Activated CD8-positive, alpha-beta T cell treated with anti-CD3 and anti-CD28 coated beads, Interleukin-2, amount 10 ng/mL, durations not matched to agents 7 days and 5 days (primary cell): ENCODE results near the gene TUBGCP2. TPM values are rescaled to one million over a fixed set of nuclear protein-coding genes. Genes with fewer than 3 reads are reported as not detected.
"Not testable (repeated sequence)": the region's sequence is repeated elsewhere in the genome, so short reads cannot be mapped to it uniquely, and the experiment has no call there.

Experiments
- ATAC-seq: fragments of 150-1000 bp; cut with Tn5 transposase; one replicate; pipeline ENCODE4 v1.10.0; 2021; ENCODE audit warnings: moderate library complexity
- CTCF ChIA-PET: fragments of 350-600 bp; sonication (Branson Sonifier 250); formaldehyde crosslinking; loops from one replicate; lab custom pipeline; 2021; ENCODE audit warnings: antibody characterized with exemption; lab: Charles Lee
- POLR2A ChIA-PET: fragments of 350-600 bp; sonication (Branson Sonifier 250); formaldehyde crosslinking; loops from one replicate; lab custom pipeline; 2021; ENCODE audit warnings: antibody characterized with exemption; lab: Charles Lee
- DNase-seq: peaks from one replicate; pipeline ENCODE4 v3.0.0-alpha.2; 2020
- H3K27ac Mint-ChIP-seq: one replicate; pipeline ENCODE4 v1.8.0; 2021; ENCODE audit warnings: mild to moderate bottlenecking, mixed read lengths
- H3K27me3 Mint-ChIP-seq: one replicate; pipeline ENCODE4 v1.8.0; 2021; ENCODE audit warnings: low read depth, mixed read lengths
- H3K36me3 Mint-ChIP-seq: one replicate; pipeline ENCODE4 v1.8.0; 2021; ENCODE audit warnings: low read depth, mixed read lengths
- H3K4me1 Mint-ChIP-seq: one replicate; pipeline ENCODE4 v1.8.0; 2021; ENCODE audit warnings: low read depth, mixed read lengths
- H3K4me3 Mint-ChIP-seq: one replicate; pipeline ENCODE4 v1.8.0; 2021; ENCODE audit warnings: mild to moderate bottlenecking, mixed read lengths
- H3K9me3 Mint-ChIP-seq: one replicate; pipeline ENCODE4 v1.8.0; 2022; ENCODE audit warnings: mixed read lengths; ENCODE audit not compliant: insufficient read depth
- total RNA-seq, 2 experiments: library from RNA; stranded (reverse); gene quantifications; one replicate each; pipeline ENCODE4 v1.2.3, GENCODE V29; 2021

TUBGCP2 gene
- total RNA-seq, 2 experiments from 2014 or later, result 53.5 to 59.0 TPM

DNA sequence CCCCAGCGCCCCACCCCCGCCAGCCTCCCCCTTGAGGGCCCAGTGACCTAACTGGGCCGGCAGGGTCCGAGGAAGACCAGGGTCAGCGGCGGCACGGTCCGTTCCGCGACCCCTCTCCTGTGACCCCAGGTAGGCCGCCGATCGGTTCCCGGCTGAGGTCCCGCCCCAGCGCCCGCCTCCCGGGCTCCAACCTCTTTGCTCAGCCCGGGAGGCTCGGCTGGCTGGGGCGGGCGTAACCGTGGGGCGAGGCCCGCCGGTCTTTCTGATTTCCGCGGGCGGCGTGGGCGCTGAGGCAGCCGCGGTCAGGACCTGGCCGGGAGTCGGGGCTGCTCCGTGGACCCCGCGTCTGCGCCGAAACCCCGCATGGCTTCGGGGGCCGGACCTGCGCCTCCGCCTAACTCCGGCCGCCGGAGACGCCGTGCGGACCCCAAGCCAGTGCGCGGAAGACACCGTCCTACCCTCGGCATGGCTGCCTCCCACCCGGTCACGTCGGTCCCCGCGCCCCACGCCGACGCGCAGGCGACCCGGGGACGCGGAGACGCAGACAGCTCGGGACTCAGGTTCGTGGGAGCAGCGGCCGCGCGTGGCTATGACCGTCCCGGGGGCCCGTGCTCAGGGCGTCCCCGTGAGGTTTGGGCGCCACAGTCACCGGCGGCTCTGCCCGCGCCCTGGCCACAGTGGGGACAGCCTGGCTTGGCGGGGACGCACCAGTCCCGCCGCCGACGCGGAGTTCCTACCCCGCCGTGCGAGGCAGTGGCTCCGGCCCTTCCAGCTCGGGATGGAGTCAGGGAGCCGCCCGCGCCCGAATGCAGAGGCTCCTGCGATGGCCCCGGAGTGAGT is 72.1 kb downstream of the TUBGCP2 start:
- DNase-seq (no peak), ATAC-seq (peak; percentile 28)
- no peaks in the 10 kb centered on the region for H3K36me3 Mint-ChIP-seq
- peaks cover 17% of the 10 kb centered on the region for H3K4me1 Mint-ChIP-seq
- ChIA-PET CTCF (no interaction called here), POLR2A (no interaction called here)
- H3K27ac Mint-ChIP-seq, result no peak overlapping the region
- peaks cover 54% of the 10 kb centered on the region for H3K27me3 Mint-ChIP-seq
- H3K4me3 Mint-ChIP-seq, result no peak overlapping the region
- H3K9me3 Mint-ChIP-seq, result no peaks in the 10 kb centered on the region

DNA sequence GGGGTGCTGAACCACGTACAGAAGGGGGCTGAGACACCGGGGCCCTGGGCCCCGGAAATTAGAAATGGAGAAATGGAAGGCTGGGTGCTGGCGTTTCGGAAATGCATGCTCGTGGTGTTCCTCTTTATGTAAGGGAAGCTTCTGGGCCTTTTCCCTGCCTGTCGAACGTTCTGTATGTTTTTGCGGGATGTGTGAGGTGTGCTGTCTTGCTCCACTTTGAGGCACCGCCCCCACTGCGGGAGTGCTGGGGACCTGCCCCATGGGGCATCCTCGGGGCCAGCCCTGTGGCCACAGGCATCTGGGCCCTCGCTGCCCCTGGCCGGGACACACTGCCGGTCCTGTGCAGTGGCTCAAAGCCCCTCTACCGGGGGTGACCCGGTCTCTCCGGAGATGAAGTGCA is 72.7 kb downstream of the TUBGCP2 start:
- no peak for DNase-seq
- ChIA-PET POLR2A (no interaction called here), CTCF (no interaction called here)
- Mint-ChIP-seq H3K27me3 (peaks cover 52% of the 10 kb centered on the region), H3K36me3 (no peaks in the 10 kb centered on the region), H3K27ac (no peak overlapping the region), H3K4me3 (no peak overlapping the region), H3K4me1 (peaks cover 11% of the 10 kb centered on the region), H3K9me3 (no peaks in the 10 kb centered on the region)
- ATAC-seq, result no peak

DNA sequence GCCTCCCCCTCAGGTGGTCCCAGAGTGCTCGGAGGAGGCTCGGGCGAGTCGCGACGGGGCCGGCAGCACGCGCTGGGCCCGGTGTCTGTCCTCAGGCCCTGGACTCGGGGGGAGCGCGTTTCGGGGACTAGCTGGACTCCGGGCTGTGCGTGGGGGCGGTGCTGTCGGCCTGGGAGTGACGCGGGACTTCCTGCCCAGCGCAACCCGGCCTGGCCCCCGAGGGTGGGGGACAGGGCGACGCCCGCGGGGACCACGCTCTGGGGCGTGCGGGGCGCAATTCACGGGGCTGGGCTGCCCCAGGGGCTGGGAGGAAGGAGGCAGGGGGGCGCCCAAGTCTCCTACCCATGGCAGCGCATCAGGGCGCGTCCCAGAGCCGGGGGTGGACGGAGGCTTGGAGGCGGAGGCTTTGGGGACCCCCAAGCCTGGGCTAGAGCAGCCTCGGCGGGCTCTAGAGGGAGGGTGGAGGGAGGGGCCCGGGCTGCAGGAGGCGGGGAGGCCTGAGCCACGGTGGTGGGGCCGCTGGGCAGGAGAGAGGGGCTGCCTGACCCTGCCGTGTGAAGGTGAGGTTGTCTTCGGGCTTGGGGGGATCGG is 73.3 kb downstream of the TUBGCP2 start:
- H3K27me3 Mint-ChIP-seq, result peaks cover 50% of the 10 kb centered on the region
- no peak overlapping the region for H3K27ac Mint-ChIP-seq
- no peaks in the 10 kb centered on the region for H3K36me3 Mint-ChIP-seq
- H3K4me1 Mint-ChIP-seq, result peaks cover 7% of the 10 kb centered on the region
- ATAC-seq (peak; percentile 24), DNase-seq (no peak)
- POLR2A ChIA-PET, result no interaction called here
- CTCF ChIA-PET, result no interaction called here
- no peak overlapping the region for H3K4me3 Mint-ChIP-seq
- no peaks in the 10 kb centered on the region for H3K9me3 Mint-ChIP-seq

- H3K4me1 Mint-ChIP-seq, ATAC-seq, DNase-seq, H3K9me3 Mint-ChIP-seq, H3K27ac Mint-ChIP-seq, H3K4me3 Mint-ChIP-seq, POLR2A ChIA-PET, CTCF ChIA-PET, H3K36me3 Mint-ChIP-seq: not testable (repeated sequence)
- peaks cover 50% of the 10 kb centered on the region for H3K27me3 Mint-ChIP-seq
Observed at GRCh38 chr10:133234796-133235195, 73.9 kb downstream of the TUBGCP2 start.

- no peak for ATAC-seq
Observed at GRCh38 chr10:133231946-133232574, 76.6 kb downstream of the TUBGCP2 start.

GRCh38 chr10:133231244-133231945 is 77.3 kb downstream of the TUBGCP2 start:
- ChIA-PET POLR2A (no interaction called here), CTCF (no interaction called here)
- Mint-ChIP-seq H3K4me1 (peaks cover 23% of the 10 kb centered on the region), H3K27me3 (peaks cover 51% of the 10 kb centered on the region), H3K4me3 (no peak overlapping the region), H3K36me3 (peaks cover 2% of the 10 kb centered on the region), H3K9me3 (no peaks in the 10 kb centered on the region), H3K27ac (no peak overlapping the region)
- ATAC-seq (no peak), DNase-seq (no peak)

More at GRCh38 chr10:133231946-133232574, 76.6 kb downstream of the TUBGCP2 start:
- H3K4me1 Mint-ChIP-seq, result peaks cover 16% of the 10 kb centered on the region
- no peaks in the 10 kb centered on the region for H3K9me3 Mint-ChIP-seq
- CTCF ChIA-PET, result no interaction called here
- no peak for DNase-seq
- peaks cover 2% of the 10 kb centered on the region for H3K36me3 Mint-ChIP-seq
- POLR2A ChIA-PET, result no interaction called here
- H3K4me3 Mint-ChIP-seq, result no peak overlapping the region
- peaks cover 51% of the 10 kb centered on the region for H3K27me3 Mint-ChIP-seq
- H3K27ac Mint-ChIP-seq, result no peak overlapping the region

DNA sequence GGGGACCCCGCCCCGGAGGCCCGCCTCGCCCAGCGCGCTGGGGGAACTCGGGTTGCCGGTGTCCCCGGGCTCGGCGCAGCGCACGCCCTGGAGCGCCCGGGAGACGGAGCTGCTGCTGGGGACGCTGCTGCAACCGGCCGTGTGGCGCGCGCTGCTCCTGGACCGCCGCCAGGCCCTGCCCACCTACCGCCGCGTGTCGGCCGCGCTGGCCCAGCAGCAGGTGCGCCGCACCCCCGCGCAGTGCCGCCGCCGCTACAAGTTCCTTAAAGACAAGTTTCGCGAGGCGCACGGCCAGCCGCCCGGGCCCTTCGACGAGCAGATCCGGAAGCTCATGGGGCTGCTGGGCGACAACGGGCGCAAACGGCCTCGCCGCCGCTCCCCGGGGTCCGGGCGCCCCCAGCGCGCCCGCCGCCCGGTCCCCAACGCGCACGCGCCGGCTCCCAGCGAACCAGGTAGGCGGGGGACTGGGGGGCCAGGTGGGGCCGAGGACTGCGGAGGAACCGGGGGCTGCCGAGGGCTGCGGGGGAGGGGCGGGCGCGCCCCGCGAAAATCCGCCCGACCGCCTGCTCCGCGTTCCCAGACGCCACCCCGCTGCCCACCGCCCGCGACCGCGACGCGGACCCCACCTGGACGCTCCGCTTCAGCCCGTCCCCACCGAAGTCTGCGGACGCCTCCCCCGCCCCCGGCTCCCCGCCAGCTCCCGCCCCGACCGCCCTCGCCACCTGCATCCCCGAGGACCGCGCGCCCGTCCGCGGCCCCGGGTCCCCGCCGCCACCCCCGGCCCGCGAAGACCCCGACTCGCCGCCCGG is 78.1 kb downstream of the TUBGCP2 start:
- CTCF ChIA-PET, result no interaction called here
- H3K9me3 Mint-ChIP-seq, result no peaks in the 10 kb centered on the region
- H3K27me3 Mint-ChIP-seq, result peaks cover 48% of the 10 kb centered on the region
- POLR2A ChIA-PET, result no interaction called here
- ATAC-seq (peak; percentile 13), DNase-seq (no peak)
- peaks cover 2% of the 10 kb centered on the region for H3K36me3 Mint-ChIP-seq
- no peak overlapping the region for H3K4me3 Mint-ChIP-seq
- peaks cover 28% of the 10 kb centered on the region for H3K4me1 Mint-ChIP-seq
- no peak overlapping the region for H3K27ac Mint-ChIP-seq

- H3K27me3 Mint-ChIP-seq, result peaks cover 47% of the 10 kb centered on the region
- peak within 1 kb of the TSS; percentile 28 for H3K4me3 Mint-ChIP-seq
- H3K27ac Mint-ChIP-seq, result no peak within 1 kb of the TSS
- POLR2A ChIA-PET, result no interaction called here
- no peak for DNase-seq
- H3K4me1 Mint-ChIP-seq, result peaks cover 32% of the 10 kb centered on the region
- CTCF ChIA-PET, result no interaction called here
- peaks cover 2% of the 10 kb centered on the region for H3K36me3 Mint-ChIP-seq
- H3K9me3 Mint-ChIP-seq, result no peaks in the 10 kb centered on the region
- no peak for ATAC-seq
Observed at GRCh38 chr10:133230044-133230361, 78.7 kb downstream of the TUBGCP2 start, which contains the start of gene UTF1. Gene UTF1 (plus strand): TSS chr10:133230217. CDS start chr10:133230289, 72 bp downstream.

GRCh38 chr10:133229265-133230043 is 79.2 kb downstream of the TUBGCP2 start:
- ChIA-PET POLR2A (no interaction called here), CTCF (no interaction called here)
- H3K4me3 Mint-ChIP-seq, result peak overlapping the region; percentile 28
- H3K36me3 Mint-ChIP-seq, result peaks cover 2% of the 10 kb centered on the region
- no peaks in the 10 kb centered on the region for H3K9me3 Mint-ChIP-seq
- ATAC-seq (no peak), DNase-seq (no peak)
- H3K27me3 Mint-ChIP-seq, result peaks cover 44% of the 10 kb centered on the region
- no peak overlapping the region for H3K27ac Mint-ChIP-seq
- H3K4me1 Mint-ChIP-seq, result peaks cover 30% of the 10 kb centered on the region
